Keratinocyte (primary cell): Measurements from ENCODE around the gene AGAP1.

ENCODE experiments used
- CTCF ChIP-seq, 3 experiments: IDR thresholded peaks in 1 of 3; conservative IDR thresholded peaks in 1 of 3; optimal IDR thresholded peaks in 1 of 3; 2 replicates in 2 of 3; 3 replicates in 1 of 3; pipeline versions ENCODE3 to v1.5.1; 2011; ENCODE audit warnings: low read length in 3 of 3, mild to moderate bottlenecking in 3 of 3, moderate library complexity in 2 of 3, control low read depth in 1 of 3, inconsistent platforms in 1 of 3; ENCODE audit not compliant: insufficient read depth in 2 of 3; ENCODE audit errors: extremely low read depth in 1 of 3
- EZH2 ChIP-seq: IDR thresholded peaks from one replicate; pipeline ENCODE4 v1.6.1; 2012; ENCODE audit warnings: inconsistent platforms, mild to moderate bottlenecking, low read length, moderate library complexity

GRCh38 chr2:235533616-235534385, 40.0 kb downstream of the AGAP1 start:
- TF ChIP-seq CTCF (optimal IDR thresholded peaks at IDR 0.05 in 1 of 3, IDR thresholded peaks at IDR 0.05 in 1 of 3, conservative IDR thresholded peaks at IDR 0.05 in 1 of 3; ENCODE audit: extremely low read depth in 1 of 3, insufficient read depth in 2 of 3, low read length in 3 of 3) = no peak
- TF ChIP-seq EZH2 = no peak
